GM18526 (cell line): ENCODE results near the gene OLFM1.

ENCODE experiments used
- POLR2A ChIP-seq: IDR thresholded peaks from 3 replicates; pipeline ENCODE4 v1.6.1; 2011; ENCODE audit not compliant: insufficient read length; ENCODE audit errors: extremely low read depth

OLFM1 gene

DNA sequence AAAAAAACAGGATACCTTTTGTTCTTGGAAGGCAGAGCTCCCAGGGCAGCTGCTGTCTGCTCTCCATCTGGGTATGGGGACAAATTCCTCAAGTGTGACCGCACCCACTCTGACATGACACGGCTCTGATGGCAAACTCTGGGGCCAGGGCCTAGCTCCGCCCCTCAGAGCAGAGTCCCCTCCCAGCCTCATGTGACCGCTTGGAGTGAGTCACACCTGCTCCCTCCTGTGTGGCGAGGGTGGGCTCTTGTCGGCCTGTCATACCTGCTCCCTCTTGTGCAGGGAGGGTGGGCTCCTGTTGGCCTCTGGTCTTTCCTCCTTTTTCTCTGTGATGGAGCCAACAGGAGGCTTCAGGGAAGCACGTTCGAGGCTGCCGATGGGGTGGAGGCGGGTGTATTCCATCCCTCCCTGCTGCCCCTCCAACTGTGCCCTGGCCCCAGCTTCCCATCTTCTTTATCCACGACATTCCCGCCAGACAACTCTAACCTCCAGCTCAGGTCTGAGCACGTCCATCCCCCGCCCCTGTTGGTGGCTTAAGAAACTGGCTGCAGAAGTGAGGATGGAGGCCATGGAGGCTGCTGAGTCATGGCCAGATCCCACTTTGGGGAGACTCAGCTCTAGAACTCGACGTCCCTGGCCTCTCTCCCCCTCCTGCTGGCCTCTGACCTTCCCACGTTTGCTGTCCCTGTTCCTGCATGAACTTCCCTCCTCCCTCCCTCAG lies 65.3 kb downstream of the OLFM1 start:
- TF ChIP-seq POLR2A: no peak

GRCh38 chr9:135154050-135154615 lies 66.7 kb downstream of the OLFM1 start:
- no peak for TF ChIP-seq POLR2A

GRCh38 chr9:135155396-135155795 lies 67.9 kb downstream of the OLFM1 start:
- TF ChIP-seq POLR2A: no peak

- TF ChIP-seq POLR2A: no peak
Measured at GRCh38 chr9:135156525-135157510, 69.3 kb downstream of the OLFM1 start.

DNA sequence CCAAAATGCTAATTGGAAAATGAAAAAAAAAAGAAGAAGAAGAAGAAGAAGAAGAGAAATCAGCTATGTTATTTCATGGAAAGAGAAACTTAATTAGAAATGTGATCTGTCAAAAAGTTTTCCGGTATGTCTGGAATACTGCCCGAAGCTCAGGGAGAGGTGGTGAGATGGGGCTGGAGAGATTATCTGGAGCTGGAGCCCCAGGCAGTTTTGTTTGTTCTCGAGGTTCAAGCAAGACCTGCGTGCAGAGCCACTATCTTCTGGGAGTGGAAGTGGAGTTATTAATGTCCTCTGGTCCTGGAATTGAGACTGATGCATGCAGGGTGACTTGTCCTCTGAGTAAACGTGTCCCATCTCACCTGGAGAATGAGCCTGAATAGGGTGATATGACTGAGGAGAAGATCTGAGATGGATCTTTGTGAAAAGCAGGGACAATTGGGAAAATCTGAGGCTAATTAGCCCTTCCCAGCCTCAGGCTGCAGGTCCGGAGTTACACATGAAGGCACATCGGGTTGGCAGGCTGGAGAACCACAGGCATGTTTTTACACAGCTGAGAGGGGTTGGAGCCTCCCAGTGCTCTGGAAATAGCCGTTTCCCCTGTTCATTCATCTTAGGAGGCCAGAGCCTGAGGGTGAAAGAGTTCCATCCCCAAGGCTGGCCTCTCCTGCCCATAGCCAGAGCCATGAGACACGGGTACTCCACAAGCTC lies 70.5 kb downstream of the OLFM1 start:
- no peak for TF ChIP-seq POLR2A

DNA sequence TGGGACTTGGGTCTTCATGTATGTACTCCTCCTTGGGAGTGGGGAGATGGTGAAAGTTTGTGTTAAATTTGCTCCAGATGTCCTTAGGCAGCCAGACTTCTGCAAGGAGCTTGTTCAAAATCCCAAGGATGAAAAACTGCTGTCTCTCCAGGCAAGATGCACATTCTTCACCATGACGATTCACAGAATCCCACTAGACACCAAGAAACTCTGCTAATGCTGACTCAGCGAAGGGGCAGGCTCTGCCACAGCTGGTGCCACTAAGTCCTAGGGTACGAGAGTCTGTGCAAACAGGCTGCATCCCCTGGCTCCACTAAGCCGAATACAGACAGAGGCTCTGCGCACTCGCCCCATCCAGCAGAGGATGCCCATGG lies 71.1 kb downstream of the OLFM1 start:
- no peak for TF ChIP-seq POLR2A

DNA sequence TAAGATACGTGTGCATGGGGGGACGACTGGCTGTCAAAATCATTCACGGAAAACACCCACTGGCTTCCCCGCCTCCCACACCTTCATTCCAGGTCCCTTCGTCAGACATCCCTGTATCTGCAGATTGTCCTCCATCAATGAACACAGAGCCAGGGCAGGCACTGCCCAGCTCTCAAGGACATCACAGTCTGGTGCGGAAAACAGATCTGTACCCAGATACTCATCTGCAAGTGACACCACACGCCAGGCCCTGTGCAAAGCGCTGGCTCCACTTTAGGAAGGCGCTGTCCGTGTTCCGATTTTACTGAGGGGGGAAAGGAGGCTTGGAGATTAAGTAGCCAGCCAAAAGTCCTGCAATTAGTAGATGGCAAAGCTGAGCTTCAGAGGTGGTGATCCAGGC lies 72.3 kb downstream of the OLFM1 start:
- TF ChIP-seq POLR2A: no peak

DNA sequence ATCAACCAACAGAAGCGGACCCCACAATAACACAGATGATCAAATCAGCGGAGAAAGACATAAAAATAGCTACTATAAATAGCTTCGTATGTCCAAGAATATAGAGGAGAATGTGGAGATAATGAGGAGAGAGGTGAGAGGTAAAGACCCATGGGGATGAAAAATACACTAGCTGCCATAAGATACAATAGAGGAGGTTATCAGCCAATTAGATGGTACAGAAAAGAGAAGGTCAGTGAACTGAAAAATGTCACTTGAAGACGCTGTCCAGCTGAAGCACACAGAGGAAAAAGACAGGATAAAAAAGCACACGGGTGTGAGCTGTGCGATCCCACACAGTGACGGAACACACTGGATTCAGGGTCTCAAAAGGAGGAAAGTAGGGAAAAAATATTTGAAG lies 73.4 kb downstream of the OLFM1 start:
- no peak for TF ChIP-seq POLR2A

DNA sequence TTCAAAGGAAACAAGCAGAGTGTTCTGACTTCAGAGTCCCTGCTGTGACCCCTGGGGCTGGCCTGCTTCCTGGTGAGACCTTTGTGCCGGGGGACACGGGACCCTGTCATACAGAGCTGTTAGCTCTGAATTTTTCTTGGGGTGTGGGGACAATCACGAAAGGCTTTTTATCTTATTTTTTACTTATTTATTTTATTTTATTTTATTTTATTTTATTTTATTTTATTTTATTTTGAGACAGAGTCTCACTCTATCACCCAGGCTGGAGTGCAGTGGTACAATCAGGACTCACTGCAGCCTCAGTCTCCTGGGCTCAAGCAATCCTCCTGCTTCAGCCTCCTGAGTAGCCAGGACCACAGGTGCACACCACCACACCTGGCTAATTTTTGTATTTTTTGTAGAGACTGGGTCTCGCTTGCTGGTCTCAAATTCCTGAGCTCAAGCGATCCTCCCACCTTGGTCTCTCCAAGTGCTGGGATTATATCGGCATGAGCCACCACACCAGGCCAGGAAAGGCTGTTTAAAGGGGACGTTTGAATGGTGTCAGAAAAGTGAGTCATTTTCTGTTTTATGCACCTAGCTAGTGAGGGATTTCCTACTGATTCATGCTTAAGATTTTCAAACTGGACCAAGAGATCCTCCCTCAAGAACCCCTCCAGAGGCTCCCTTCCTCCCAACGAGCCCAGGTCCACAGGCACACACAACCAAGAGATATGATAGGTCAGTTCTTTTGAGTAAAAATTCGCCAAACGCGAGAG lies 75.7 kb downstream of the OLFM1 start:
- no peak for TF ChIP-seq POLR2A

DNA sequence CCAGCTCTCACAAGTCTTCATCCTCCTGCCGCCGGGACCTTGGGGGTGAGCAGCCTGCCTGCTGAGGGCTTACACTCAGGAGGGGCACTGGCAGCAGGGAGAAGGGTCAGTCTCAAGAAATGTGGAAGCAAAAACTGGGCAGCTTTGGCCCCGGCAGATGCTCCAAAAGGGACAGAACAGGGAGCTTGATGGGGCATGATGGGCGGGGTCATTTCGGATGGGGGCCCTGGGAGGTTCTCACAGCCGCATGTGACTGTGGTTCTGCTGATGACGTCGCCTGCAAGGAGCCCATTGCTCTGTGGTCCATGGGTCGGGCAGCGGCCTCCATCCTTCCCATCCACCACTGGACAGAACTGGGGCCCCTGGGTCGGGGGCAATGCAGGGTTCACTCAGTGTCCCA lies 76.6 kb downstream of the OLFM1 start:
- no peak for TF ChIP-seq POLR2A

DNA sequence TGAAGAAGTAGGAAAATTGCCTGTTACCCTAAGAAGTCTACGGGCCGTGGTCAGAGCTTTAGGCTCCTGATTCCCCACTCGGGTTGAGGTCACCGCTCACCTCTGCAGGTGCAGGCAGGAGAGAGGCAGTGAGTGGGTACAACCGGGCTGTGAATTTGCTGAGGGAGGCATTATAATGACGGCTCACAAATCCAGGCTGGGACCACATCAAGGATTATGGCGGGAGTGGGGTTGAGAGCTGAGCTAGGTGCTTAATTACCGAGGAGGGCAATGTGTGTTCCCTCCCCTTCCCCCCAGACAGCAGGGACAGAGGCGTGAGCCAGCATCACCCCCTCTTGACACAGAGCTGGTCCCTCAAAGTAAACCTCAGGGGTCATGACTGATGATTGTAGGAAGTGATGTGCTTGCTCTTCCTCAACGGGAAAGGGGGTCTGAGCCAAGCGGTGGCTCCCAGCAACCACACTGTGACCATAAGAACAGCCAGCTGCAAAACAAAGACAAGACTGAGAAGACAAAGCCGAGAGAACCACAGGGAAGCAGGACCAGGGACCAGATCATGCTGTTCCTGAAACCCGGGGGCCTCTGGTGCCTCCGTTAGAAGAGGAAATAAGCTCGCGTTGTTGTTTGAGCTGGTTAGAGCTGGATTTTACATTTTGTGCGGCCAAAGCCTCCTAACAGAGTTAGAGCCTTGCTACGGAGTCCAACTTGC lies 77.7 kb downstream of the OLFM1 start:
- no peak for TF ChIP-seq POLR2A

- TF ChIP-seq POLR2A: no peak
Measured at GRCh38 chr9:135165756-135166519, 78.5 kb downstream of the OLFM1 start.

DNA sequence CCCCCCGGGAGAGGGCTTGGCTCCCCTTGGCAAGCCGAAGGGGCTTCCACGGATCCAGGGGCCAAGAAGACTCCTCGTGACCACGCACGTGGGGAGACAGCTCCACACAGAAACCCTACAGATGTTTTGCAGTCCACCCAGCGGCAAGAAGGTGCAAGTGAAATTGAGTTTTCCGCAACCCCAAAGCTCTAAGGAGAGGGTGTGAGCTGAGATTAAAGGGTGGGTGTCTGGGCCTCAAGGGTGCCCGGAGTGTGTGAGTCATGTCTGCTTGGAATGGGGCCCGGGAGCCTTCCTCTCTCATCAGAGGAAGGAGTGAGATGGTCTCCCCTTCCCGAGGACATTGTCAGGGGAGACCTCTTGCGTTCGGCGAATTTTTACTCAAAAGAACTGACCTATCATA lies 79.1 kb downstream of the OLFM1 start:
- no peak for TF ChIP-seq POLR2A
